Measurements from ENCODE around the gene TRIO. TPM values are rescaled to one million over a fixed set of nuclear protein-coding genes. Genes with fewer than 3 reads are reported as not detected.

The TRIO gene
- polyA plus RNA-seq, 3 donors, result 1.7 to 45.8 (median 2.1) TPM

DNA sequence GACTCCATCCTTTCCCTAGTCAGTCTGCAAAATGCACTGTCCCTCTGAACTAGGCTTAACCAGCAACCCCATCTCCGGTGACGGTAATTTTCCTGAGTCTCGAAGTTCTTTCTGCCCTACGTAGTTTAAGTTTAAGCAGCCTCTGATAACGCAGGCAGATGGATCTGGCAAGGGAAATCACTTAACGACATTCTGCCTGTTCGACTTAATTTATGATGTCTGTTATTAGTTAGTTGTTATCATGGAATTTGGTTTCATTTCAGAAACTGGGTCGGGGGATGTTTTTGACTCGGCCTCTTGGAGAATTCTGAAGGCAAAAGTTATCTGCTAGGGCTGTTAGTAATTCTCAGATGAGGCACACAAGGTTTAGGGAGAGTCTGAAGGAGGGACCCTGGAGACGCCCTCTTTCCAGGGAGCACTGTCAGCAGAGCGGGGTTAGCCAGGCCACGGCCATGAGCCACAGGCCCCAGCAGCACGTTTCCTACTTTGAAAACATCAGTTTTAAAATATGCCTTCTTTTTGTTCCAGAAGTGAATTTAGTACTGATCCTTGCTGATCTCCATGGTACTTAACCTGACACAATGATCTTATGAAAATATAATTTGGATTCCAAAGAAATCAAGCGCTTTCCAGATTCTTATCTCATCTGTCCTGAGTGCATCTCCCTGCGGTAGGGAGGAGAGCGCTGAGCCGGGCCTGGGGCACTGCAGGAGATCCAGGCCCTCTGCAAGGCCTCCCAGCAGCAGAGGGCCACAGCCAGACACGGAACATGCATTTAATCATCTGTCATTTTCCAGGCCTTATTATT lies 267.5 kb downstream of the TRIO start:
- TF ChIP-seq, protein P1, sequence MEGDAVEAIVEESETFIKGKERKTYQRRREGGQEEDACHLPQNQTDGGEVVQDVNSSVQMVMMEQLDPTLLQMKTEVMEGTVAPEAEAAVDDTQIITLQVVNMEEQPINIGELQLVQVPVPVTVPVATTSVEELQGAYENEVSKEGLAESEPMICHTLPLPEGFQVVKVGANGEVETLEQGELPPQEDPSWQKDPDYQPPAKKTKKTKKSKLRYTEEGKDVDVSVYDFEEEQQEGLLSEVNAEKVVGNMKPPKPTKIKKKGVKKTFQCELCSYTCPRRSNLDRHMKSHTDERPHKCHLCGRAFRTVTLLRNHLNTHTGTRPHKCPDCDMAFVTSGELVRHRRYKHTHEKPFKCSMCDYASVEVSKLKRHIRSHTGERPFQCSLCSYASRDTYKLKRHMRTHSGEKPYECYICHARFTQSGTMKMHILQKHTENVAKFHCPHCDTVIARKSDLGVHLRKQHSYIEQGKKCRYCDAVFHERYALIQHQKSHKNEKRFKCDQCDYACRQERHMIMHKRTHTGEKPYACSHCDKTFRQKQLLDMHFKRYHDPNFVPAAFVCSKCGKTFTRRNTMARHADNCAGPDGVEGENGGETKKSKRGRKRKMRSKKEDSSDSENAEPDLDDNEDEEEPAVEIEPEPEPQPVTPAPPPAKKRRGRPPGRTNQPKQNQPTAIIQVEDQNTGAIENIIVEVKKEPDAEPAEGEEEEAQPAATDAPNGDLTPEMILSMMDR (IDR thresholded peaks at IDR 0.05), result no peak
- Histone ChIP-seq H4K20me1 (ENCODE audit: insufficient read depth, low read length) (no peaks in the 10 kb centered on the region), H3K9ac (ENCODE audit: insufficient read depth, low read length, poor library complexity, severe bottlenecking) (no peak overlapping the region), H3K9me3 (replicated peaks in 1 of 2; ENCODE audit: control insufficient read depth in 1 of 2, insufficient read depth in 1 of 2, low read length in 2 of 2) (no peaks in the 10 kb centered on the region), H3K4me2 (replicated peaks; ENCODE audit: extremely low read depth, low read length, poor library complexity, severe bottlenecking) (no peak overlapping the region), H3K79me2 (ENCODE audit: insufficient read depth, low read length) (no peaks in the 10 kb centered on the region), H3K4me3 (replicated peaks in 1 of 3; ENCODE audit: low read depth in 2 of 3, low read length in 3 of 3) (no peak overlapping the region), H3K27ac (ENCODE audit: low read depth in 1 of 2, low read length in 2 of 2) (no peak overlapping the region), H3K4me1 (ENCODE audit: control insufficient read depth in 1 of 2, insufficient read depth in 2 of 2, low read length in 2 of 2) (no peaks in the 10 kb centered on the region), H3K36me3 (replicated peaks in 1 of 2; ENCODE audit: control insufficient read depth in 1 of 2, insufficient read depth in 2 of 2, low read length in 2 of 2) (peaks cover 84 to 100% of the 10 kb centered on the region in 2 donors), H3K27me3 (ENCODE audit: control insufficient read depth in 2 of 2, insufficient read depth in 2 of 2, low read length in 2 of 2) (no peaks in the 10 kb centered on the region), H2AFZ (ENCODE audit: insufficient read depth, low read depth, low read length, poor library complexity, severe bottlenecking) (no peak overlapping the region)
- WGBS (ENCODE audit: insufficient coverage), result 88% methylated on average over 11 of the region's 18 CpGs
- Mint-ChIP-seq H3K36me3 (peaks cover 88 to 95% of the 10 kb centered on the region in 2 donors), H3K9me3 (no peaks in the 10 kb centered on the region), H3K27ac (peak overlapping the region in 3 of 7 donors; percentile 22 to 73 (median 57)), H3K4me1 (no peaks in the 10 kb centered on the region), H3K27me3 (ENCODE audit: low read depth in 3 of 3) (no peaks in the 10 kb centered on the region), H3K4me3 (no peak overlapping the region)
- no peak for DNase-seq
- intact Hi-C loops (cut with micrococcal nuclease), result no loop called here

DNA sequence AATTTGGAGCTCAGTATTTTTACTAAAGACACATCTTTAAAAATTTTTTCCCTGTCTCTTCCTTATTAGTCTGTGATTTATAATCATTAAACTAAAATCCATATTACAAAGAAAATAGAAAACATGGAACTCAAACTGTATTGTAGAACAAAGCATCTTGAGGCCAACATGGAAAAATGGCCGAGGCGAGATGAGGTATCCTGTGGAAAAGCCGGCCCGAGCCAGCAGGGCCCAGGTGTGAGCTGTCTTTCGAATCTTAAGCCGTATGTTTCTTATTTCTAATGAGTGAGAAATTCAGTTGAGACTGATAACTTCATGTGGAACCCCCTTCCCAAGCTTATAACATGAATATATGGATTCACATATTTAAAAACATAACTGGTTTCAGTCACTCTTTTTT lies 268.1 kb downstream of the TRIO start:
- no peak overlapping the region for H3K9ac ChIP-seq (ENCODE audit: insufficient read depth, low read length, poor library complexity, severe bottlenecking)
- peaks cover 86 to 95% of the 10 kb centered on the region in 2 donors for H3K36me3 Mint-ChIP-seq
- H3K4me1 ChIP-seq (ENCODE audit: control insufficient read depth in 1 of 2, insufficient read depth in 2 of 2, low read length in 2 of 2), result no peaks in the 10 kb centered on the region
- H3K27me3 ChIP-seq (ENCODE audit: control insufficient read depth in 2 of 2, insufficient read depth in 2 of 2, low read length in 2 of 2), result no peaks in the 10 kb centered on the region
- no peaks in the 10 kb centered on the region for H3K9me3 ChIP-seq (replicated peaks in 1 of 2; ENCODE audit: control insufficient read depth in 1 of 2, insufficient read depth in 1 of 2, low read length in 2 of 2)
- TF ChIP-seq, protein P1 (IDR thresholded peaks at IDR 0.05), result no peak
- H3K36me3 ChIP-seq (replicated peaks in 1 of 2; ENCODE audit: control insufficient read depth in 1 of 2, insufficient read depth in 2 of 2, low read length in 2 of 2), result peaks cover 80 to 100% of the 10 kb centered on the region in 2 donors
- H3K9me3 Mint-ChIP-seq, result no peaks in the 10 kb centered on the region
- intact Hi-C loops (cut with micrococcal nuclease), result no loop called here
- no peaks in the 10 kb centered on the region for H4K20me1 ChIP-seq (ENCODE audit: insufficient read depth, low read length)
- H3K4me3 ChIP-seq (replicated peaks in 1 of 3; ENCODE audit: low read depth in 2 of 3, low read length in 3 of 3), result no peak overlapping the region
- no peaks in the 10 kb centered on the region for H3K79me2 ChIP-seq (ENCODE audit: insufficient read depth, low read length)
- H3K4me3 Mint-ChIP-seq, result no peak overlapping the region
- DNase-seq, result no peak
- no peak overlapping the region for H3K4me2 ChIP-seq (replicated peaks; ENCODE audit: extremely low read depth, low read length, poor library complexity, severe bottlenecking)
- no peaks in the 10 kb centered on the region for H3K4me1 Mint-ChIP-seq
- H3K27ac Mint-ChIP-seq, result no peak overlapping the region
- no peaks in the 10 kb centered on the region for H3K27me3 Mint-ChIP-seq (ENCODE audit: low read depth in 3 of 3)
- no peak overlapping the region for H3K27ac ChIP-seq (ENCODE audit: low read depth in 1 of 2, low read length in 2 of 2)
- H2AFZ ChIP-seq (ENCODE audit: insufficient read depth, low read depth, low read length, poor library complexity, severe bottlenecking), result no peak overlapping the region
- WGBS (ENCODE audit: insufficient coverage), result no CpG with 5 or more reads among the region's 6 CpGs

Measured in CD14-positive monocyte (primary cell).